GM12878 (cell line): ENCODE data around the gene TTC23. TPM values are rescaled to one million over a fixed set of nuclear protein-coding genes. Genes with fewer than 3 reads are reported as not detected.
"Not testable (repeated sequence)": the region's sequence is repeated elsewhere in the genome, so short reads cannot be mapped to it uniquely, and the experiment has no call there.

Experiments used
- ATAC-seq: fragments of 200-7000 bp; cut with Tn5 transposase; 3 replicates; pipeline ENCODE4 v1.9.1; 2020; ENCODE audit warnings: mild to moderate bottlenecking, moderate library complexity
- BruUV-seq: library from RNA; stranded (reverse); fragments of 400-500 nt; replicated peaks from 2 replicates; lab custom pipeline; 2021; lab: Mats Ljungman, UMichigan
- CTCF ChIA-PET: fragments of 300-600 bp; sonication (Branson Sonifier 250); formaldehyde crosslinking; extraction: SDS; loops from one replicate; lab custom pipeline; 2021; ENCODE audit warnings: inconsistent platforms; lab: Yijun Ruan, JAX
- POLR2A ChIA-PET: fragments of 350-600 bp; formaldehyde crosslinking; extraction: SDS; loops from one replicate; lab custom pipeline; 2021; ENCODE audit warnings: inconsistent platforms; lab: Charles Lee
- RAD21 ChIA-PET: fragments of 300-600 bp; sonication (Branson Sonifier 250); formaldehyde crosslinking; loops from one replicate; lab custom pipeline; 2023; ENCODE audit warnings: antibody characterized with exemption; ENCODE audit not compliant: unreplicated experiment; lab: Charles Lee
- SMC1A ChIA-PET: fragments of 300-600 bp; sonication (Branson Sonifier 250); formaldehyde crosslinking; loops from one replicate; lab custom pipeline; 2023; ENCODE audit not compliant: unreplicated experiment, uncharacterized antibody; lab: Charles Lee
- DNase-seq: peaks from one replicate; pipeline ENCODE4 v3.0.0-alpha.2; 2011; ENCODE audit warnings: low read depth, low spot score
- FAIRE-seq: peaks from 3 replicates; lab custom pipeline; 2011; peaks lifted over from hg19 to GRCh38; lab: Jason Lieb, UNC
- H2AFZ ChIP-seq: 2 replicates; pipeline ENCODE4 v1.6.0; 2011; ENCODE audit warnings: low read depth, low read length, control low read depth; ENCODE audit not compliant: control insufficient read depth
- H3K27ac ChIP-seq: 2 replicates; pipeline ENCODE4 v1.5.1; 2011; ENCODE audit warnings: control low read depth; ENCODE audit not compliant: control insufficient read depth, insufficient read depth
- H3K27me3 ChIP-seq, 2 experiments: replicated peaks in 1 of 2; 2 replicates each; pipeline versions ENCODE4 v1.6.0 to v1.6.1; 2011; ENCODE audit warnings: low read length in 1 of 2; ENCODE audit not compliant: control insufficient read depth in 2 of 2, insufficient read depth in 2 of 2
- H3K36me3 ChIP-seq, 2 experiments: 2 replicates each; pipeline ENCODE4 v1.5.1; 2011; ENCODE audit warnings: low read length in 1 of 2; ENCODE audit not compliant: control insufficient read depth in 2 of 2, insufficient read depth in 2 of 2
- H3K4me1 ChIP-seq: 2 replicates; pipeline ENCODE4 v1.6.1; 2011; ENCODE audit warnings: mild to moderate bottlenecking, low read length, moderate library complexity, mixed read lengths; ENCODE audit not compliant: control insufficient read depth, insufficient read depth
- H3K4me2 ChIP-seq: 2 replicates; pipeline ENCODE4 v1.6.0; 2011; ENCODE audit warnings: control low read depth; ENCODE audit not compliant: control insufficient read depth, insufficient read depth
- H3K4me3 ChIP-seq: fragments of 200-600 bp; sonication (generic); 2 replicates; pipeline ENCODE4 v1.5.1; 2016
- H3K79me2 ChIP-seq: 2 replicates; pipeline ENCODE4 v1.6.0; 2011; ENCODE audit warnings: low read length; ENCODE audit not compliant: control insufficient read depth, insufficient read depth
- H3K9ac ChIP-seq: 2 replicates; pipeline ENCODE4 v1.8.0; 2011; ENCODE audit warnings: low read length, control low read depth, mixed read lengths; ENCODE audit not compliant: control insufficient read depth, insufficient read depth
- H3K9me3 ChIP-seq: replicated peaks from 3 replicates; pipeline ENCODE4 v1.5.1; 2011; ENCODE audit warnings: mild to moderate bottlenecking, low read length; ENCODE audit not compliant: control insufficient read depth, insufficient read depth
- H4K20me1 ChIP-seq: 2 replicates; pipeline ENCODE4 v1.6.0; 2011; ENCODE audit not compliant: control insufficient read depth, insufficient read depth
- BRCA1 ChIP-seq: IDR thresholded peaks from 2 replicates; pipeline ENCODE4 v1.6.1; 2011; ENCODE audit warnings: low read depth, low read length, improper control_type of control experiment
- EP300 ChIP-seq, 2 experiments: fragments of 150-350 bp in 1 of 2; IDR thresholded peaks; 2 replicates each; pipeline ENCODE4 v1.6.1; 2011 to 2012; ENCODE audit warnings: low read depth in 2 of 2, low read length in 2 of 2, borderline replicate concordance in 1 of 2, improper control_type of control experiment in 1 of 2, inconsistent platforms in 1 of 2; ENCODE audit not compliant: control insufficient read depth in 1 of 2
- HSF1 ChIP-seq: fragments of 150-350 bp; IDR thresholded peaks from 2 replicates; pipeline ENCODE4 v1.6.1; 2014; ENCODE audit warnings: mild to moderate bottlenecking, low read depth, low read length
- KAT2A ChIP-seq: conservative IDR thresholded peaks from 2 replicates; pipeline ENCODE4 v1.6.1; 2011; ENCODE audit warnings: low read depth, low read length; ENCODE audit not compliant: control insufficient read depth
- STAT1 ChIP-seq: fragments of 450-650 bp; conservative IDR thresholded peaks from 2 replicates; pipeline ENCODE4 v1.6.1; 2014; ENCODE audit warnings: antibody characterized with exemption, mild to moderate bottlenecking
- WGBS: methylation state at CpG from one replicate; pipeline ENCODE4 v1.1.6; 2016; ENCODE audit warnings: low lambda C conversion rate; ENCODE audit not compliant: insufficient replicate concordance, insufficient coverage; ENCODE audit errors: missing lambda C conversion rate; 5-methylcytosine and 5-hydroxymethylcytosine counted together
- in situ Hi-C: fragments of 300-500 bp; cut with MboI; formaldehyde crosslinking; loops from 9 replicates; pipeline ENCODE4 v1.14.3; 2018; ENCODE audit warnings: mixed read lengths
- intact Hi-C: fragments of 100-400 bp; cut with micrococcal nuclease; formaldehyde crosslinking; loops from one replicate; pipeline ENCODE4 v1.14.2; 2022; ENCODE audit not compliant: unreplicated experiment
- polyA plus RNA-seq, 11 experiments: library from polyadenylated mRNA; depleted of rRNA in 4 of 11; unstranded in 6 of 11; stranded (reverse) in 5 of 11; fragments of >200 nt; fragmentation: Nextera tagmentation in 4 of 11; fragmentation: Illumina TruSeq in 1 of 11; extraction: Ambion mirVana in 4 of 11; extraction: Trizol in 1 of 11; gene quantifications; 1 replicate in 1 of 11; 2 replicates in 10 of 11; pipeline versions ENCODE4 v1.2.1 to v1.2.3, GENCODE V29; 2011 to 2016; ENCODE audit warnings: inconsistent platforms in 2 of 11, missing spikeins in 2 of 11, low read depth in 1 of 11
- total RNA-seq, 4 experiments: library from RNA; depleted of rRNA in 3 of 4; stranded (reverse); fragments of >200 nt in 3 of 4; fragmentation: Illumina TruSeq in 1 of 4; extraction: Trizol in 1 of 4; gene quantifications; 2 replicates each; pipeline versions ENCODE4 v1.2.1 to v1.2.3, GENCODE V29; 2013 to 2021

The TTC23 gene
- total and polyA plus RNA-seq, 10 of the 15 experiments (the other 5 are each of a cell fraction or from before 2014, with no cell fraction given), result 1.2 to 9.0 (median 6.5) TPM

DNA sequence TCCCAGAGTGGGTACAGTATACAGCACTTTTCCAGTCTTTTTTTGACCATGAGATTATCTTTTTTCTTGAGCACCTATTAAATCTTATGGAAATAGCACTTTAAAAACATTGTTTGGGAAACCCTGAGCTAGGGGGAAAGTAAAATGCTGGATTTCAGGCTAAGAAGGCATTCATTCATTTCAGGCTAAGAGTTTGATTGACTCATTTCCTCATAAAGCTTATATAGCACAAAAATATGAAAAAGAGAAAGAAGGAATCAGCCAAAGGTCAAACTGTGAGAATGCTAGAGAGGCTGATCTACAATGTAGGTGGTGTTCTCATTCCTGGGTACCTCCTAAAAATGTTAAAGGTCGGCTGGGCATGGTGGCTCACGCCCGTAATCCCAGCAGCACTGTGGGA is 10.5 kb downstream of the TTC23 start:
- peaks cover 12% of the 10 kb centered on the region for H3K4me1 ChIP-seq
- no peaks in the 10 kb centered on the region for H3K36me3 ChIP-seq
- no TSS peak for BruUV-seq
- no peak overlapping the region for H3K27ac ChIP-seq
- ChIA-PET SMC1A (interaction anchor here (1.5 to 1.8 kb wide), 2 partner anchors 13 to 15 kb away, joined by 5 read pairs; partner anchors contain the start of gene LRRC28), POLR2A (interaction anchor here (1.1 kb wide), 1 partner anchor 12 kb away, joined by 3 read pairs; the partner anchor contains the start of gene LRRC28), CTCF (interaction anchor here (1.3 kb wide), 3 partner anchors 16 to 518 kb away, joined by 3 to 4 read pairs (median 4); no protein-coding TSS in a partner anchor), RAD21 (no interaction called here)
- no peaks in the 10 kb centered on the region for H4K20me1 ChIP-seq
- no peak overlapping the region for H3K4me2 ChIP-seq
- H3K79me2 ChIP-seq, result no peaks in the 10 kb centered on the region
- DNase-seq (no peak), FAIRE-seq (no peak), ATAC-seq (no peak)
- no peak overlapping the region for H3K9ac ChIP-seq
- in situ Hi-C loops, result no loop called here
- intact Hi-C loops, result no loop called here
- no peaks in the 10 kb centered on the region for H3K27me3 ChIP-seq
- no peak overlapping the region for H2AFZ ChIP-seq
- no peaks in the 10 kb centered on the region for H3K9me3 ChIP-seq
- no peak overlapping the region for H3K4me3 ChIP-seq
- 48% methylated on average over 3 of the region's 3 CpGs for WGBS
- TF ChIP-seq HSF1 (no peak), STAT1 (no peak), EP300 (IDR thresholded peaks at IDR 0.05; ENCODE audit: borderline replicate concordance in 1 of 2, control insufficient read depth in 1 of 2, low read depth in 2 of 2, low read length in 2 of 2) (no peak), BRCA1 (no peak), KAT2A (no peak)

DNA sequence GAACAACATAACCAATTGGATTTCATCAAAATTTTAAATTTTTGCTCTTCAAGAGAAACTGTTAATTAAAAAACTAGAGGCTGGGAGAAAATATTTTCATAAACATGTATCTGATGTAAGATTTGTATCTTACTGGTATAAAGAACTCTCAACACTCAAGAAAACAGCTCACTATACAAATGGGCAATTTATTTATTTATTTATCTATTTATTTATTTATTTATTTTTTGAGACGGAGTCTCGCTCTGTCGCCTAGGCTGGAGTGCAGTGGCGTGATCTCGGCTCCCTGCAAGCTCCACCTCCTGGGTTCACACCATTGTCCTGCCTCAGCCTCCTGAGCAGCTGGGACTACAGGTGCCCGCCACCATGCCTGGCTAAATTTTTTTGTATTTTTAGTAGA is 15.2 kb downstream of the TTC23 start:
- H3K9me3 ChIP-seq, BruUV-seq, H4K20me1 ChIP-seq, H3K4me2 ChIP-seq, DNase-seq, RAD21 ChIA-PET, ATAC-seq, H3K4me1 ChIP-seq, H3K9ac ChIP-seq, H3K4me3 ChIP-seq, intact Hi-C loops, CTCF ChIA-PET, H2AFZ ChIP-seq, H3K27ac ChIP-seq, H3K27me3 ChIP-seq, POLR2A ChIA-PET, FAIRE-seq, H3K79me2 ChIP-seq, in situ Hi-C loops, H3K36me3 ChIP-seq: not testable (repeated sequence)
- WGBS, result 97% methylated on average over 6 of the region's 6 CpGs
- SMC1A ChIA-PET, result interaction anchor here (0.9 kb wide), 1 partner anchor 39 kb away, joined by 3 read pairs; no protein-coding TSS in a partner anchor
